Measurements from ENCODE around the gene INAFM2.

- TF ChIP-seq, protein P1, sequence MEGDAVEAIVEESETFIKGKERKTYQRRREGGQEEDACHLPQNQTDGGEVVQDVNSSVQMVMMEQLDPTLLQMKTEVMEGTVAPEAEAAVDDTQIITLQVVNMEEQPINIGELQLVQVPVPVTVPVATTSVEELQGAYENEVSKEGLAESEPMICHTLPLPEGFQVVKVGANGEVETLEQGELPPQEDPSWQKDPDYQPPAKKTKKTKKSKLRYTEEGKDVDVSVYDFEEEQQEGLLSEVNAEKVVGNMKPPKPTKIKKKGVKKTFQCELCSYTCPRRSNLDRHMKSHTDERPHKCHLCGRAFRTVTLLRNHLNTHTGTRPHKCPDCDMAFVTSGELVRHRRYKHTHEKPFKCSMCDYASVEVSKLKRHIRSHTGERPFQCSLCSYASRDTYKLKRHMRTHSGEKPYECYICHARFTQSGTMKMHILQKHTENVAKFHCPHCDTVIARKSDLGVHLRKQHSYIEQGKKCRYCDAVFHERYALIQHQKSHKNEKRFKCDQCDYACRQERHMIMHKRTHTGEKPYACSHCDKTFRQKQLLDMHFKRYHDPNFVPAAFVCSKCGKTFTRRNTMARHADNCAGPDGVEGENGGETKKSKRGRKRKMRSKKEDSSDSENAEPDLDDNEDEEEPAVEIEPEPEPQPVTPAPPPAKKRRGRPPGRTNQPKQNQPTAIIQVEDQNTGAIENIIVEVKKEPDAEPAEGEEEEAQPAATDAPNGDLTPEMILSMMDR (IDR thresholded peaks at IDR 0.05 in 2 of 3, conservative IDR thresholded peaks at IDR 0.05 in 1 of 3; ENCODE audit: control insufficient read depth in 2 of 3, extremely low read depth in 1 of 3, insufficient read depth in 1 of 3, low read depth in 3 of 3, low read length in 3 of 3): peak; percentile 27 to 46 (median 39); a peak in 5 of 6 replicates
- TF ChIP-seq, protein P2, sequence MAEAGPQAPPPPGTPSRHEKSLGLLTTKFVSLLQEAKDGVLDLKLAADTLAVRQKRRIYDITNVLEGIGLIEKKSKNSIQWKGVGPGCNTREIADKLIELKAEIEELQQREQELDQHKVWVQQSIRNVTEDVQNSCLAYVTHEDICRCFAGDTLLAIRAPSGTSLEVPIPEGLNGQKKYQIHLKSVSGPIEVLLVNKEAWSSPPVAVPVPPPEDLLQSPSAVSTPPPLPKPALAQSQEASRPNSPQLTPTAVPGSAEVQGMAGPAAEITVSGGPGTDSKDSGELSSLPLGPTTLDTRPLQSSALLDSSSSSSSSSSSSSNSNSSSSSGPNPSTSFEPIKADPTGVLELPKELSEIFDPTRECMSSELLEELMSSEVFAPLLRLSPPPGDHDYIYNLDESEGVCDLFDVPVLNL (IDR thresholded peaks at IDR 0.05; ENCODE audit: low read depth, low read length): no peak
- no peak for TF ChIP-seq ZNF687 (IDR thresholded peaks at IDR 0.05)
- TF ChIP-seq RB1 (IDR thresholded peaks at IDR 0.05; ENCODE audit: borderline replicate concordance): no peak
- TF ChIP-seq EGR1 (IDR thresholded peaks at IDR 0.05; ENCODE audit: borderline replicate concordance in 1 of 2, low read depth in 2 of 2, low read length in 2 of 2): no peak
- no peak for TF ChIP-seq SUZ12 (IDR thresholded peaks at IDR 0.05; ENCODE audit: unreplicated experiment)
- TF ChIP-seq, protein P3, sequence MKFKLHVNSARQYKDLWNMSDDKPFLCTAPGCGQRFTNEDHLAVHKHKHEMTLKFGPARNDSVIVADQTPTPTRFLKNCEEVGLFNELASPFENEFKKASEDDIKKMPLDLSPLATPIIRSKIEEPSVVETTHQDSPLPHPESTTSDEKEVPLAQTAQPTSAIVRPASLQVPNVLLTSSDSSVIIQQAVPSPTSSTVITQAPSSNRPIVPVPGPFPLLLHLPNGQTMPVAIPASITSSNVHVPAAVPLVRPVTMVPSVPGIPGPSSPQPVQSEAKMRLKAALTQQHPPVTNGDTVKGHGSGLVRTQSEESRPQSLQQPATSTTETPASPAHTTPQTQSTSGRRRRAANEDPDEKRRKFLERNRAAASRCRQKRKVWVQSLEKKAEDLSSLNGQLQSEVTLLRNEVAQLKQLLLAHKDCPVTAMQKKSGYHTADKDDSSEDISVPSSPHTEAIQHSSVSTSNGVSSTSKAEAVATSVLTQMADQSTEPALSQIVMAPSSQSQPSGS (IDR thresholded peaks at IDR 0.05; ENCODE audit: low read length): no peak
Measured at GRCh38 chr15:40307421-40308211, 15.9 kb upstream of the INAFM2 start, which contains the start of gene PLCB2.
